ENCODE measurements around the gene PTPRN2. TPM values are rescaled to one million over a fixed set of nuclear protein-coding genes. Genes with fewer than 3 reads are reported as not detected.

Gene PTPRN2
- total and polyA plus RNA-seq, 2 of the 8 experiments (the other 6 are each of a cell fraction or from before 2014, with no cell fraction given): 2.6 to 4.5 TPM

GRCh38 chr7:158329686-158330085 lies 257.9 kb downstream of the PTPRN2 start (continued):
- TF ChIP-seq BACH1 (IDR thresholded peaks at IDR 0.05; ENCODE audit: low read length) (no peak), TCF12 (IDR thresholded peaks at IDR 0.05; ENCODE audit: low read depth, low read length) (no peak)

All from H1 (cell line).